ENCODE measurements around the gene VHLL. TPM values are rescaled to one million over a fixed set of nuclear protein-coding genes. Genes with fewer than 3 reads are reported as not detected.

VHLL gene
- total and polyA plus RNA-seq, 2 donors (not counting 1 experiment from before 2014, with no cell fraction given), result not detected

DNA sequence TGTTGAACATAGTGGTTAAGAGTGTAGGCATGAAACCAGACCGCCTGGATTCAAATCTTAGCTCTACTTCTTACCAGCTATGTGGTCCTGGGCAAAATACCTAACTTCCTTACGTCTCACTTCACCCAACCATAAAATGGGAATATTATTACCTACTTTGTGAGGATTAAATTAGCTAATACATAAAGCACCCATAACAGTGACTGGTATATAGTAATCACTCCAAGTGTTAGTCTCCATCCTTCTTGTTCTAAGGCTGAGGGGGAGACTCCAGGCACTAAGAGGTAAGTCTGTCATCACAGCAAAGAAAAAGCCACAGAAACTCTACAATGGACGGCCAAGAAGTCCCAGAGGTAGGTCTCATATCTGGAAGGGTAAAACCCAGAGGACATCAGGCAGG, 19.3 kb downstream of the VHLL start:
- Histone ChIP-seq H3K36me3 (ENCODE audit: control insufficient read depth, insufficient read depth, low read length) (peaks cover 8% of the 10 kb centered on the region), H3K4me1 (ENCODE audit: control insufficient read depth, extremely low read depth, insufficient read depth, low read length) (peaks cover 5% of the 10 kb centered on the region), H4K20me1 (ENCODE audit: control insufficient read depth, extremely low read depth, insufficient read depth, low read length) (peaks cover 2% of the 10 kb centered on the region), H3K79me2 (ENCODE audit: control insufficient read depth, insufficient read depth, low read length) (peaks cover 38% of the 10 kb centered on the region), H3K9me3 (ENCODE audit: control insufficient read depth, insufficient read depth, low read depth, low read length) (no peaks in the 10 kb centered on the region), H3K4me2 (ENCODE audit: extremely low read depth, insufficient read depth, low read length) (no peak overlapping the region), H2AFZ (ENCODE audit: low read length) (no peak overlapping the region), H3K9ac (ENCODE audit: insufficient read depth, low read length) (no peak overlapping the region), H3K27ac (ENCODE audit: insufficient read depth, low read length) (no peak overlapping the region), H3K4me3 (replicated peaks in 1 of 4; ENCODE audit: control extremely low read depth in 1 of 4, insufficient read depth in 1 of 4, low read depth in 3 of 4, low read length in 4 of 4) (no peak overlapping the region), H3K27me3 (ENCODE audit: control insufficient read depth, insufficient read depth, low read length) (no peaks in the 10 kb centered on the region)
- TF ChIP-seq CTCF (conservative IDR thresholded peaks at IDR 0.05 in 1 of 2, IDR thresholded peaks at IDR 0.05 in 1 of 2; ENCODE audit: low read depth in 1 of 2, low read length in 2 of 2) (no peak), EZH2 (IDR thresholded peaks at IDR 0.05; ENCODE audit: low read length, missing control alignments) (no peak)
- DNase-seq (ENCODE audit: low read depth in 2 of 2), result no peak

GRCh38 chr1:156276966-156277381, 22.1 kb downstream of the VHLL start:
- H3K79me2 ChIP-seq (ENCODE audit: control insufficient read depth, insufficient read depth, low read length), result peaks cover 35% of the 10 kb centered on the region
- H3K4me1 ChIP-seq (ENCODE audit: control insufficient read depth, extremely low read depth, insufficient read depth, low read length), result peaks cover 5% of the 10 kb centered on the region
- H3K4me2 ChIP-seq (ENCODE audit: extremely low read depth, insufficient read depth, low read length), result no peak overlapping the region
- DNase-seq (ENCODE audit: low read depth in 2 of 2), result no peak
- no peaks in the 10 kb centered on the region for H3K27me3 ChIP-seq (ENCODE audit: control insufficient read depth, insufficient read depth, low read length)
- no peaks in the 10 kb centered on the region for H3K9me3 ChIP-seq (ENCODE audit: control insufficient read depth, insufficient read depth, low read depth, low read length)
- no peak overlapping the region for H3K9ac ChIP-seq (ENCODE audit: insufficient read depth, low read length)
- peaks cover 2% of the 10 kb centered on the region for H4K20me1 ChIP-seq (ENCODE audit: control insufficient read depth, extremely low read depth, insufficient read depth, low read length)
- no peak overlapping the region for H2AFZ ChIP-seq (ENCODE audit: low read length)
- H3K27ac ChIP-seq (ENCODE audit: insufficient read depth, low read length), result no peak overlapping the region
- H3K4me3 ChIP-seq (replicated peaks in 1 of 4; ENCODE audit: control extremely low read depth in 1 of 4, insufficient read depth in 1 of 4, low read depth in 3 of 4, low read length in 4 of 4), result no peak overlapping the region
- H3K36me3 ChIP-seq (ENCODE audit: control insufficient read depth, insufficient read depth, low read length), result peaks cover 11% of the 10 kb centered on the region
- TF ChIP-seq EZH2 (IDR thresholded peaks at IDR 0.05; ENCODE audit: low read length, missing control alignments) (no peak), CTCF (conservative IDR thresholded peaks at IDR 0.05 in 1 of 2, IDR thresholded peaks at IDR 0.05 in 1 of 2; ENCODE audit: low read depth in 1 of 2, low read length in 2 of 2) (no peak)

DNA sequence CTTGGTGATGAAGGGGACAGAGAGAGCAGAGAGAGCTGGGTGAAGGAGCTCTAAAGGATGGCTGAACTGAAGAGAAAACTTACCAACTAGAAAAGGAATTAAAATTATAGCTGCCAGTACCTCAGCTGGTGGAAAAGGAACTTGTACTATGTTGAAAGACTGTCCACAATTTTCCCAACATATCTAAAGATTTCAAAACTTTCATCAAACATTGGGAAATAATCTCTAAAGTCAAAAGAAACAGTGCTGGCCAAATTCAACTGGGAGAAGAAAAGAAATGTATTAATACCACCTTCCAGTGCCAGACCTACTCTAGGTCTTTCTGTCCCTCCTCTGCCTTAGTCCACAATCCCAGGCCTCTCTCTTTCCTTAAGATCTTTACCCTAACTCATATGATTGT, 22.6 kb downstream of the VHLL start:
- Histone ChIP-seq H3K36me3 (ENCODE audit: control insufficient read depth, insufficient read depth, low read length) (peaks cover 11% of the 10 kb centered on the region), H4K20me1 (ENCODE audit: control insufficient read depth, extremely low read depth, insufficient read depth, low read length) (peaks cover 2% of the 10 kb centered on the region), H3K9me3 (ENCODE audit: control insufficient read depth, insufficient read depth, low read depth, low read length) (no peaks in the 10 kb centered on the region), H3K4me2 (ENCODE audit: extremely low read depth, insufficient read depth, low read length) (no peak overlapping the region), H3K4me3 (replicated peaks in 1 of 4; ENCODE audit: control extremely low read depth in 1 of 4, insufficient read depth in 1 of 4, low read depth in 3 of 4, low read length in 4 of 4) (no peak overlapping the region), H3K79me2 (ENCODE audit: control insufficient read depth, insufficient read depth, low read length) (peaks cover 31% of the 10 kb centered on the region), H2AFZ (ENCODE audit: low read length) (no peak overlapping the region), H3K9ac (ENCODE audit: insufficient read depth, low read length) (no peak overlapping the region), H3K27ac (ENCODE audit: insufficient read depth, low read length) (no peak overlapping the region), H3K27me3 (ENCODE audit: control insufficient read depth, insufficient read depth, low read length) (no peaks in the 10 kb centered on the region), H3K4me1 (ENCODE audit: control insufficient read depth, extremely low read depth, insufficient read depth, low read length) (peaks cover 5% of the 10 kb centered on the region)
- TF ChIP-seq EZH2 (IDR thresholded peaks at IDR 0.05; ENCODE audit: low read length, missing control alignments), result no peak
- no peak for TF ChIP-seq CTCF (conservative IDR thresholded peaks at IDR 0.05 in 1 of 2, IDR thresholded peaks at IDR 0.05 in 1 of 2; ENCODE audit: low read depth in 1 of 2, low read length in 2 of 2)
- DNase-seq (ENCODE audit: low read depth in 2 of 2), result peak in 1 of 2 donors; percentile 61
